GM23248 (cell line): ENCODE measurements around the gene JCAD.

ENCODE experiments used
- EZH2 ChIP-seq: fragments of 200-600 bp; sonication (generic); IDR thresholded peaks from 2 replicates; pipeline ENCODE4 v1.6.1; 2018; ENCODE audit warnings: antibody characterized with exemption, mild to moderate bottlenecking; ENCODE audit not compliant: insufficient read depth, poor library complexity, severe bottlenecking
- EZH2phosphoT487 ChIP-seq: fragments of 200-600 bp; sonication (generic); IDR thresholded peaks from 2 replicates; pipeline ENCODE4 v1.6.1; 2018; ENCODE audit warnings: antibody characterized with exemption, moderate library complexity, mild to moderate bottlenecking, low read depth; ENCODE audit not compliant: insufficient read depth

DNA sequence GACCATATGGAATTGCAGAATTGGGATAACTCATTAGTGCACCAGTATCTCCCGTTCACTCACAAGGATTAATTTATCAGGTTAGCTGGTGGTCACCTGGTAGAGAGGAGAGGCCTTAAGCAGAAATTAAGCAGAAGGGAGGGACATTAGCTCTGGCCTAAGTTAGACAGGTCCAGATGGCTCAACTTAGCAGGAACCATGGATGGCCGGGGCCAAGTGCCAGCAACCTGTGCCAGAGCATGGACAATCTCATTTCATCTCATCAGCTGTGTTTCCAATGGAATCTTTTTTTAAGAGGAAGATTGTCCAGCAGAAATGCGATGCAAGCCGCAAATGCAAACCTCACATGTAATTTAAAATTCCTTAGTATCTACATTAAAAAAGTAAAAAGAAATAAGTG is 82.2 kb downstream of the JCAD start:
- TF ChIP-seq EZH2 (no peak), EZH2phosphoT487 (no peak)
